ENCODE data around the gene POLD4. TPM values are rescaled to one million over a fixed set of nuclear protein-coding genes. Genes with fewer than 3 reads are reported as not detected.

POLD4 gene
- total RNA-seq, 1 experiment from 2014 or later, result 78.7 TPM

DNA sequence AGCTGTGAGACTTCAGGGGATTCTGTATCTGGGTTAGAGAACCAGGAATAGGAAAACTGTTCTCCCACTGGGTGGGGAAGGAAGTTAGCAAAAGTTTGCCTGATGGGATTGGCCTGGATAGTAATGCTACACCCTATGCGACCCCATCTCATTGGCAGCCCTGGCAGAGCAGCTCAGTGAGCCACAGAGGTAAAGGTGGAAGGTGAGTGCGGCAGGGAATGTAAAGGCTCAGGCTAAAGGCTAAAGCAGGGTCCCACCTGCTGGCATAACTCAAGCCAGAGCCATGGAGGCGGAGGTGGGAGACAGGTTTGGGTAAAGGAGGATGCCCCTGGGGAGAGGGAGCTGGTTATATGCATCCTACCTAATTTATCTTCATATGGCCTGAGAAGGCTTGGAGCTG lies 31.3 kb downstream of the POLD4 start:
- Histone ChIP-seq H3K4me3 (ENCODE audit: low read depth in 2 of 2, low read length in 2 of 2) (no peak overlapping the region), H3K36me3 (ENCODE audit: control insufficient read depth, insufficient read depth, low read length) (no peaks in the 10 kb centered on the region), H3K27ac (ENCODE audit: low read length) (no peak overlapping the region), H3K4me1 (ENCODE audit: control insufficient read depth, insufficient read depth, low read length) (peaks cover 6% of the 10 kb centered on the region; the same call in 1 of the 2 replicates), H3K27me3 (ENCODE audit: control insufficient read depth, insufficient read depth, low read length) (no peaks in the 10 kb centered on the region), H3K9me3 (ENCODE audit: control insufficient read depth, insufficient read depth, low read depth, low read length) (no peaks in the 10 kb centered on the region)
- TF ChIP-seq TCF7L2 (IDR thresholded peaks at IDR 0.05; ENCODE audit: low read depth, low read length), result no peak
- no peak for TF ChIP-seq SIN3A (IDR thresholded peaks at IDR 0.05; ENCODE audit: borderline replicate concordance, insufficient read depth, low read depth, low read length)
- TF ChIP-seq, protein P1, sequence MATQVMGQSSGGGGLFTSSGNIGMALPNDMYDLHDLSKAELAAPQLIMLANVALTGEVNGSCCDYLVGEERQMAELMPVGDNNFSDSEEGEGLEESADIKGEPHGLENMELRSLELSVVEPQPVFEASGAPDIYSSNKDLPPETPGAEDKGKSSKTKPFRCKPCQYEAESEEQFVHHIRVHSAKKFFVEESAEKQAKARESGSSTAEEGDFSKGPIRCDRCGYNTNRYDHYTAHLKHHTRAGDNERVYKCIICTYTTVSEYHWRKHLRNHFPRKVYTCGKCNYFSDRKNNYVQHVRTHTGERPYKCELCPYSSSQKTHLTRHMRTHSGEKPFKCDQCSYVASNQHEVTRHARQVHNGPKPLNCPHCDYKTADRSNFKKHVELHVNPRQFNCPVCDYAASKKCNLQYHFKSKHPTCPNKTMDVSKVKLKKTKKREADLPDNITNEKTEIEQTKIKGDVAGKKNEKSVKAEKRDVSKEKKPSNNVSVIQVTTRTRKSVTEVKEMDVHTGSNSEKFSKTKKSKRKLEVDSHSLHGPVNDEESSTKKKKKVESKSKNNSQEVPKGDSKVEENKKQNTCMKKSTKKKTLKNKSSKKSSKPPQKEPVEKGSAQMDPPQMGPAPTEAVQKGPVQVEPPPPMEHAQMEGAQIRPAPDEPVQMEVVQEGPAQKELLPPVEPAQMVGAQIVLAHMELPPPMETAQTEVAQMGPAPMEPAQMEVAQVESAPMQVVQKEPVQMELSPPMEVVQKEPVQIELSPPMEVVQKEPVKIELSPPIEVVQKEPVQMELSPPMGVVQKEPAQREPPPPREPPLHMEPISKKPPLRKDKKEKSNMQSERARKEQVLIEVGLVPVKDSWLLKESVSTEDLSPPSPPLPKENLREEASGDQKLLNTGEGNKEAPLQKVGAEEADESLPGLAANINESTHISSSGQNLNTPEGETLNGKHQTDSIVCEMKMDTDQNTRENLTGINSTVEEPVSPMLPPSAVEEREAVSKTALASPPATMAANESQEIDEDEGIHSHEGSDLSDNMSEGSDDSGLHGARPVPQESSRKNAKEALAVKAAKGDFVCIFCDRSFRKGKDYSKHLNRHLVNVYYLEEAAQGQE (IDR thresholded peaks at IDR 0.05; ENCODE audit: insufficient read depth in 1 of 2, low read depth in 2 of 2, low read length in 1 of 2), result no peak
- TF ChIP-seq, protein P2, sequence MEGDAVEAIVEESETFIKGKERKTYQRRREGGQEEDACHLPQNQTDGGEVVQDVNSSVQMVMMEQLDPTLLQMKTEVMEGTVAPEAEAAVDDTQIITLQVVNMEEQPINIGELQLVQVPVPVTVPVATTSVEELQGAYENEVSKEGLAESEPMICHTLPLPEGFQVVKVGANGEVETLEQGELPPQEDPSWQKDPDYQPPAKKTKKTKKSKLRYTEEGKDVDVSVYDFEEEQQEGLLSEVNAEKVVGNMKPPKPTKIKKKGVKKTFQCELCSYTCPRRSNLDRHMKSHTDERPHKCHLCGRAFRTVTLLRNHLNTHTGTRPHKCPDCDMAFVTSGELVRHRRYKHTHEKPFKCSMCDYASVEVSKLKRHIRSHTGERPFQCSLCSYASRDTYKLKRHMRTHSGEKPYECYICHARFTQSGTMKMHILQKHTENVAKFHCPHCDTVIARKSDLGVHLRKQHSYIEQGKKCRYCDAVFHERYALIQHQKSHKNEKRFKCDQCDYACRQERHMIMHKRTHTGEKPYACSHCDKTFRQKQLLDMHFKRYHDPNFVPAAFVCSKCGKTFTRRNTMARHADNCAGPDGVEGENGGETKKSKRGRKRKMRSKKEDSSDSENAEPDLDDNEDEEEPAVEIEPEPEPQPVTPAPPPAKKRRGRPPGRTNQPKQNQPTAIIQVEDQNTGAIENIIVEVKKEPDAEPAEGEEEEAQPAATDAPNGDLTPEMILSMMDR (IDR thresholded peaks at IDR 0.05), result no peak
- TF ChIP-seq POLR2AphosphoS5 (IDR thresholded peaks at IDR 0.05; ENCODE audit: low read depth, low read length), result no peak
- intact Hi-C loops (cut with micrococcal nuclease; ENCODE audit: unreplicated experiment), result no loop called here
- ChIA-PET POLR2A (interaction anchor here (0.5 kb wide), 1 partner anchor 101 kb away, joined by 5 read pairs; no protein-coding TSS in a partner anchor), CTCF (interaction anchor here (1.6 kb wide), 2 partner anchors 29 to 59 kb away, joined by 4 to 7 read pairs; no protein-coding TSS in a partner anchor)
- in situ Hi-C loops (cut with HindIII; ENCODE audit: low pct_unique_long_range_greater_than_20kb, low sequenced_read_pairs), result no loop called here
- DNase-seq (ENCODE audit: low read depth, low spot score) (no peak), ATAC-seq (no peak)
- BruUV-seq (replicated peaks), result no TSS peak

DNA sequence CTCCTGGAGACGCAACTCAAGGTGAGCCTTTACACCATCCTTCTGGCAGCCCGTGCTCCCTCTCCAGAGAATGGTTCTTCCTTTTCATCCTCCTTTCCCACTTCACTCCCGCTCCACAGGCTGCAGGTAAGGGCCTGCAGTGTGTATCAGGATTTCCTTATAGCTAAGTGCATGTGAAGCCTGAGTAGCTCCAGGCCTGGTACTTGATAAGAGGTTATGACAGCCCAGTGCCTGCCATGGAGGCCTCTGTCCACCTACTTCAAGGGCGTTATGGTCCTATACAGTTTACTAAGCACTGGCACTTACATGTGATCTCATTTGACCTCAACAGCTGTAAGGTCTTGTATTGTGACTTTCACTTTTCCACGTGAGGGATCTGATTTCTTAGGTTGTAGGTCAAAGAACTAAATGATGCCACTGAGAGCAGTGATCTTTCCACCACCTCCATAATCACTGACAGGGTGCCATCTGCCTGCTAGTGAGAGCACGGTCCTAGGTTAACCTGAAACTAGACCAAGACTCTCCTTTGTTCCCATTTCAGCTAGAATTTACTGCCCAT lies 32.0 kb downstream of the POLD4 start:
- intact Hi-C loops (cut with micrococcal nuclease; ENCODE audit: unreplicated experiment) (no loop called here), in situ Hi-C loops (cut with HindIII; ENCODE audit: low pct_unique_long_range_greater_than_20kb, low sequenced_read_pairs) (no loop called here)
- ChIA-PET POLR2A (no interaction called here), CTCF (interaction anchor here (0.6 to 1.4 kb wide), 3 partner anchors 60 to 65 kb away, joined by 3 to 6 read pairs (median 3); no protein-coding TSS in a partner anchor)
- no peak for TF ChIP-seq POLR2AphosphoS5 (IDR thresholded peaks at IDR 0.05; ENCODE audit: low read depth, low read length)
- no peak for TF ChIP-seq SIN3A (IDR thresholded peaks at IDR 0.05; ENCODE audit: borderline replicate concordance, insufficient read depth, low read depth, low read length)
- TF ChIP-seq, protein P2 (IDR thresholded peaks at IDR 0.05), result no peak
- TF ChIP-seq TCF7L2 (IDR thresholded peaks at IDR 0.05; ENCODE audit: low read depth, low read length), result no peak
- TF ChIP-seq, protein P1 (IDR thresholded peaks at IDR 0.05; ENCODE audit: insufficient read depth in 1 of 2, low read depth in 2 of 2, low read length in 1 of 2), result no peak
- BruUV-seq (replicated peaks), result no TSS peak
- Histone ChIP-seq H3K9me3 (ENCODE audit: control insufficient read depth, insufficient read depth, low read depth, low read length) (no peaks in the 10 kb centered on the region), H3K4me1 (ENCODE audit: control insufficient read depth, insufficient read depth, low read length) (peaks cover 6% of the 10 kb centered on the region; the same call in 1 of the 2 replicates), H3K36me3 (ENCODE audit: control insufficient read depth, insufficient read depth, low read length) (no peaks in the 10 kb centered on the region), H3K27me3 (ENCODE audit: control insufficient read depth, insufficient read depth, low read length) (no peaks in the 10 kb centered on the region), H3K4me3 (ENCODE audit: low read depth in 2 of 2, low read length in 2 of 2) (no peak overlapping the region), H3K27ac (ENCODE audit: low read length) (no peak overlapping the region)
- DNase-seq (ENCODE audit: low read depth, low spot score) (no peak), ATAC-seq (no peak)
